ENCODE measurements around the gene SH3BP4. TPM values are rescaled to one million over a fixed set of nuclear protein-coding genes. Genes with fewer than 3 reads are reported as not detected.

Gene SH3BP4
- polyA plus RNA-seq, 1 donor (not counting 4 experiments of a cell fraction or from before 2014, with no cell fraction given), result 50.4 TPM

DNA sequence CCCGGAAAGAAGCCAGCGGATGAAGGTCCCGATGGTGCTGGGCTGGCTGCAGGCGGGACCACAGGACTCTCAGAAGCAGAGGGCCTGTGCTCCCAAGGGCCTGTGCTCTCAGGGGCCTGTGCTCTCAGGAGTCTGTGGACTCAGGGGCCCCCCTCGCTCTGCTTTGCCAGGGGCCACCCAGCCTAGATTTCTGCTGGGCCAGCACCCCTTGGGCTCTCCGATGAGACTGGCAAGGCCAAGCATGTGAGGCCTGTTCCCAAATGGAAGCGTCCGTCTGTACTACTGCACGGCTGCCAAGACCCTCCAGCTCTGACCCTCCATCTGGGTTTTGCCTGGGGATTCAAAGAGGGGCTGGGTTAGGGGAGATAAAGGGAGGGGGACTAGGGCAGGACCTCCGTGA is 54.6 kb downstream of the SH3BP4 start:
- Histone ChIP-seq H2AFZ (ENCODE audit: control insufficient read depth, low read length) (no peak overlapping the region), H3K9me3 (ENCODE audit: control insufficient read depth, low read depth, low read length) (no peaks in the 10 kb centered on the region), H3K4me1 (ENCODE audit: control insufficient read depth, extremely low read depth, insufficient read depth, low read length) (peaks cover 41% of the 10 kb centered on the region), H3K4me3 (ENCODE audit: control insufficient read depth in 2 of 3, extremely low read depth in 1 of 3, insufficient read depth in 2 of 3, low read depth in 1 of 3, low read length in 3 of 3) (no peak overlapping the region), H3K27me3 (ENCODE audit: control insufficient read depth, extremely low read depth, insufficient read depth, low read length) (no peaks in the 10 kb centered on the region), H4K20me1 (ENCODE audit: control insufficient read depth, extremely low read depth, insufficient read depth, low read length) (peaks cover 8% of the 10 kb centered on the region), H3K9ac (ENCODE audit: control insufficient read depth, extremely low read depth, insufficient read depth, low read length) (no peak overlapping the region), H3K79me2 (ENCODE audit: control insufficient read depth, insufficient read depth, low read length) (peaks cover 90% of the 10 kb centered on the region), H3K27ac (ENCODE audit: control insufficient read depth, insufficient read depth, low read length) (no peak overlapping the region), H3K9me1 (ENCODE audit: control insufficient read depth, extremely low read depth, insufficient read depth, low read length) (peaks cover 12% of the 10 kb centered on the region), H3K4me2 (ENCODE audit: control insufficient read depth, extremely low read depth, insufficient read depth, low read depth, low read length) (no peak overlapping the region), H3K36me3 (ENCODE audit: control insufficient read depth in 2 of 2, extremely low read depth in 1 of 2, insufficient read depth in 2 of 2, low read length in 2 of 2) (peaks cover 15 to 23% of the 10 kb centered on the region in 2 experiments)
- FAIRE-seq (no peak), DNase-seq (ENCODE audit: low read depth, low spot score) (no peak)
- no peak for TF ChIP-seq EZH2 (IDR thresholded peaks at IDR 0.05; ENCODE audit: low read length)
- TF ChIP-seq, protein P1, sequence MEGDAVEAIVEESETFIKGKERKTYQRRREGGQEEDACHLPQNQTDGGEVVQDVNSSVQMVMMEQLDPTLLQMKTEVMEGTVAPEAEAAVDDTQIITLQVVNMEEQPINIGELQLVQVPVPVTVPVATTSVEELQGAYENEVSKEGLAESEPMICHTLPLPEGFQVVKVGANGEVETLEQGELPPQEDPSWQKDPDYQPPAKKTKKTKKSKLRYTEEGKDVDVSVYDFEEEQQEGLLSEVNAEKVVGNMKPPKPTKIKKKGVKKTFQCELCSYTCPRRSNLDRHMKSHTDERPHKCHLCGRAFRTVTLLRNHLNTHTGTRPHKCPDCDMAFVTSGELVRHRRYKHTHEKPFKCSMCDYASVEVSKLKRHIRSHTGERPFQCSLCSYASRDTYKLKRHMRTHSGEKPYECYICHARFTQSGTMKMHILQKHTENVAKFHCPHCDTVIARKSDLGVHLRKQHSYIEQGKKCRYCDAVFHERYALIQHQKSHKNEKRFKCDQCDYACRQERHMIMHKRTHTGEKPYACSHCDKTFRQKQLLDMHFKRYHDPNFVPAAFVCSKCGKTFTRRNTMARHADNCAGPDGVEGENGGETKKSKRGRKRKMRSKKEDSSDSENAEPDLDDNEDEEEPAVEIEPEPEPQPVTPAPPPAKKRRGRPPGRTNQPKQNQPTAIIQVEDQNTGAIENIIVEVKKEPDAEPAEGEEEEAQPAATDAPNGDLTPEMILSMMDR (optimal IDR thresholded peaks at IDR 0.05 in 1 of 3, IDR thresholded peaks at IDR 0.05 in 1 of 3, conservative IDR thresholded peaks at IDR 0.05 in 1 of 3; ENCODE audit: extremely low read depth in 1 of 3, insufficient read depth in 2 of 3, low read length in 3 of 3), result no peak
- dilution Hi-C loops (cut with MboI; ENCODE audit: extremely low pct_ligation_motif_present, low sequenced_read_pairs), result no loop called here

DNA sequence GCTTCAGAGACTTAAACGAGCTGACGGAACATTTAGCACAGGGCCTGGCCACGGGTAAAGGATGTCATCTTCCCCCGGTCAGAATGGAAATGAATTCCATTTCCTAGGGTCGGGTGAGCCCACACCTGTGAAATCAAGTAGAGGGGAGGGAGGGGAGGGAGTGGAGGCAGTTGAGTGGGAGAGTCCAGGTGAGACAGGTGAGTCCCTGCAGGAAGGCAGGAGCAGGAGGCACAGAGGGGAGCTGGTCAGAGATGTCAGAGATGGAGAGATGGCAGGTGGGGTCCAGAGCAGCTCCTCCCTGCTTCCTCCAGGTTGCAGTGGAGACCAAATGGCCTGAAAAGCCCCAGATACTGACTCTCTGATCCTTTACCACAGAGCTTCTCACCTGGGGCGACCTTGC is 55.2 kb downstream of the SH3BP4 start:
- H3K9ac ChIP-seq (ENCODE audit: control insufficient read depth, extremely low read depth, insufficient read depth, low read length), result no peak overlapping the region
- peaks cover 91% of the 10 kb centered on the region for H3K79me2 ChIP-seq (ENCODE audit: control insufficient read depth, insufficient read depth, low read length)
- FAIRE-seq, result no peak

More for the DNA sequence above, 55.2 kb downstream of the SH3BP4 start:
- H2AFZ ChIP-seq (ENCODE audit: control insufficient read depth, low read length), result no peak overlapping the region
- peaks cover 41% of the 10 kb centered on the region for H3K4me1 ChIP-seq (ENCODE audit: control insufficient read depth, extremely low read depth, insufficient read depth, low read length)
- H3K36me3 ChIP-seq (ENCODE audit: control insufficient read depth in 2 of 2, extremely low read depth in 1 of 2, insufficient read depth in 2 of 2, low read length in 2 of 2), result peaks cover 15 to 23% of the 10 kb centered on the region in 2 experiments
- no peak overlapping the region for H3K4me2 ChIP-seq (ENCODE audit: control insufficient read depth, extremely low read depth, insufficient read depth, low read depth, low read length)
- H3K27ac ChIP-seq (ENCODE audit: control insufficient read depth, insufficient read depth, low read length), result peak overlapping the region; percentile 84
- dilution Hi-C loops (cut with MboI; ENCODE audit: extremely low pct_ligation_motif_present, low sequenced_read_pairs), result no loop called here
- DNase-seq (ENCODE audit: low read depth, low spot score), result no peak
- H3K4me3 ChIP-seq (ENCODE audit: control insufficient read depth in 2 of 3, extremely low read depth in 1 of 3, insufficient read depth in 2 of 3, low read depth in 1 of 3, low read length in 3 of 3), result no peak overlapping the region
- H3K9me3 ChIP-seq (ENCODE audit: control insufficient read depth, low read depth, low read length), result no peaks in the 10 kb centered on the region
- H4K20me1 ChIP-seq (ENCODE audit: control insufficient read depth, extremely low read depth, insufficient read depth, low read length), result peaks cover 8% of the 10 kb centered on the region
- TF ChIP-seq EZH2 (IDR thresholded peaks at IDR 0.05; ENCODE audit: low read length), result no peak
- TF ChIP-seq, protein P1 (optimal IDR thresholded peaks at IDR 0.05 in 1 of 3, IDR thresholded peaks at IDR 0.05 in 1 of 3, conservative IDR thresholded peaks at IDR 0.05 in 1 of 3; ENCODE audit: extremely low read depth in 1 of 3, insufficient read depth in 2 of 3, low read length in 3 of 3), result no peak
- no peaks in the 10 kb centered on the region for H3K27me3 ChIP-seq (ENCODE audit: control insufficient read depth, extremely low read depth, insufficient read depth, low read length)
- H3K9me1 ChIP-seq (ENCODE audit: control insufficient read depth, extremely low read depth, insufficient read depth, low read length), result peaks cover 12% of the 10 kb centered on the region
